ENCODE results near the gene B4GAT1. TPM values are rescaled to one million over a fixed set of nuclear protein-coding genes. Genes with fewer than 3 reads are reported as not detected.

Gene B4GAT1
- total RNA-seq, 1 experiment from 2014 or later, result 22.8 TPM

DNA sequence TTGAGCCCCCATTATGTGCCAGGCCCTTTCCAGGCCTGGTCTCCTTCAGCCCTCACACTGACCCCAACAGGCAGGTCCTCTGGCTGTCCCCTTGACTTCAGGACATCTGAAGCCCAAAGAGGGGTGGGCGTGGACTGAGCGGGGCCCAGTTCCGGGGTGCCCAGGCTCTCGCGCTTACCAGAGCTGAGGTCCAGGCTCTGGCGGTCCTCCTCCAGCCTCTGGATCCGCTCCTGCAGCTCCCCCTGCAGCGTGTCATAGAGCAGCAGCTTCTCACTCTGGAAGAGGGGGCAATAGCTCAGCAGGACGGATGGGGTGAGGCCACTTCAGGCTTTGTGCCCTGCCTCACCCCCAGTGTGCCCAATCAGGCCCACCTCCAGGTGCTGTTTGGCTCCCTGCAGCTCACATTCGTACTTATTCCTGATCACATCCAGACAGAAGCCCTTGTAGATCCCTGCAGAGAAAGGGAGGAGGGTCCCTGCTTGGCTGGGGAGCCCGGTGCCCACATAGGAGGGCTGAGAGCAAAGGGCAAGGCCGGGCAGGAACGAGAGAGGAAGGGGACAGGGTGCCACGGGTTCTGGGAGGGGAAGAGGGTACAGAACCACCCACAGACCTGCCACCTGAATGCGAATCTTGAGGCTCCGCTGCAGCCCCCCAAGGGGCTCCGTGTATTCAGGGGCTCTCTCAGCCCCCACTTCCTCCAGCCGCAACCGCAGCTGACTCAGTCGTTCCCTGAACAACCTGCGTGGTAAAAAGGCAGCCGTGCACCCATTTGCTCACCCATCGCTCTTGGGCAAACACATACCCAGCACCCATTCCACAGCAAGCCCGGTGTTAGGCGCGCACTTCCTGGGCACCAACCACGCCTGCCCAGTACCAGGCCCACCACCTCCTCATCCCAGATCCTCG lies 6.6 kb downstream of the B4GAT1 start:
- intact Hi-C loops (cut with micrococcal nuclease; ENCODE audit: unreplicated experiment), result no loop called here
- peaks cover 18% of the 10 kb centered on the region for H4K20me1 ChIP-seq (ENCODE audit: insufficient read depth)
- H3F3A ChIP-seq (ENCODE audit: insufficient read depth, low read depth), result peaks cover 32% of the 10 kb centered on the region
- H3K9me2 ChIP-seq (ENCODE audit: insufficient read depth), result no peaks in the 10 kb centered on the region
- BruUV-seq (replicated peaks), result no TSS peak
- peaks cover 25% of the 10 kb centered on the region for H3K4me1 ChIP-seq (replicated peaks; ENCODE audit: insufficient read depth)
- no peaks in the 10 kb centered on the region for H3K27me3 ChIP-seq (ENCODE audit: insufficient read depth, low read depth)
- TF ChIP-seq, protein P1, sequence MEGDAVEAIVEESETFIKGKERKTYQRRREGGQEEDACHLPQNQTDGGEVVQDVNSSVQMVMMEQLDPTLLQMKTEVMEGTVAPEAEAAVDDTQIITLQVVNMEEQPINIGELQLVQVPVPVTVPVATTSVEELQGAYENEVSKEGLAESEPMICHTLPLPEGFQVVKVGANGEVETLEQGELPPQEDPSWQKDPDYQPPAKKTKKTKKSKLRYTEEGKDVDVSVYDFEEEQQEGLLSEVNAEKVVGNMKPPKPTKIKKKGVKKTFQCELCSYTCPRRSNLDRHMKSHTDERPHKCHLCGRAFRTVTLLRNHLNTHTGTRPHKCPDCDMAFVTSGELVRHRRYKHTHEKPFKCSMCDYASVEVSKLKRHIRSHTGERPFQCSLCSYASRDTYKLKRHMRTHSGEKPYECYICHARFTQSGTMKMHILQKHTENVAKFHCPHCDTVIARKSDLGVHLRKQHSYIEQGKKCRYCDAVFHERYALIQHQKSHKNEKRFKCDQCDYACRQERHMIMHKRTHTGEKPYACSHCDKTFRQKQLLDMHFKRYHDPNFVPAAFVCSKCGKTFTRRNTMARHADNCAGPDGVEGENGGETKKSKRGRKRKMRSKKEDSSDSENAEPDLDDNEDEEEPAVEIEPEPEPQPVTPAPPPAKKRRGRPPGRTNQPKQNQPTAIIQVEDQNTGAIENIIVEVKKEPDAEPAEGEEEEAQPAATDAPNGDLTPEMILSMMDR (conservative IDR thresholded peaks at IDR 0.05), result no peak
- TF ChIP-seq EZH2 (IDR thresholded peaks at IDR 0.05; ENCODE audit: low read depth), result no peak
- POLR2A ChIA-PET (ENCODE audit: unreplicated experiment), result no interaction called here
- H3K36me3 ChIP-seq (ENCODE audit: low read depth), result no peaks in the 10 kb centered on the region
- peaks cover 31% of the 10 kb centered on the region for H3K79me2 ChIP-seq (ENCODE audit: low read depth)
- no peak overlapping the region for H3K4me2 ChIP-seq
- no peak overlapping the region for H3K27ac ChIP-seq
- H3K9me3 ChIP-seq (ENCODE audit: insufficient read depth, low read depth), result no peaks in the 10 kb centered on the region
- no peak overlapping the region for H3K4me3 ChIP-seq
- DNase-seq, result no peak
- no peak overlapping the region for H2AFZ ChIP-seq
- CTCF ChIA-PET, result no interaction called here

DNA sequence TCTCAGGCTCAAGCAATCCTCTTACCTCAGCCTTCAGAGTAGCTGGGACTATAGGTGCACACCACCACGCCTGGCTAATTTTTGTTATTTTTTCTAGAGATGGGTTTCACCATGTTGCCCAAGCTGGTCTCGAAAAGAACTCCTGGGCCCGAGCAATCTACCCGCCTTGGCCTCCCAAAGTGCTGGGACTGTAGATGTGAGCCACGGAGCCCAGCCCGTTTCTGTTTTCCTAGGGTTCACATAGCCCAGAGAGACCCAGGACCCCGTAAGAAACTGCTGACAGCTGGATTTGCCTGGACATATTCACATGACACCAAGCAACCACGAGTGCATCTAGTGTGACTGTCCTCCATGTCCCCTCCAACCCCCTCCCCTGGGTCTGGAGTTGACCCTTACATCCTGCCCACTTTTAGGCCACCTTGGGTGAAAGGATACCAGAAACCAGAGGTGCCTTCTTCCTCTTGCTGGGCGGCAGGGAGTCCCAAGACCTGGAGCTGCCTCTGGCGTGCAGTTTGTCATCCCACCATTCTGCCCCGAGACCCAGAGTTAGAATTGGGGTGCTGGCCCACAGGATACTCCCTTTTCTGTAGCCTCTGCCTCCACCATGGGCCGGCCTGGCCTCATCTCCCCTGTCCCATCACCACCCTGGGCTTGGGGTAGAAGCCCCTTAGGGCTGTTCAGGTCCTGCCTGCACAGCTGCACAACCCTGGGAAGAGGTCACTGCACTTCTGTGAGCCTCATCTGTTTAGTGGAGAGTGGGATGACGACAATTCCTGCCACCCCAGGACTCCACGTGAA lies 7.5 kb downstream of the B4GAT1 start:
- Histone ChIP-seq H3K4me1 (replicated peaks; ENCODE audit: insufficient read depth) (peaks cover 25% of the 10 kb centered on the region), H3K9me3 (ENCODE audit: insufficient read depth, low read depth) (no peaks in the 10 kb centered on the region), H3K79me2 (ENCODE audit: low read depth) (peaks cover 29% of the 10 kb centered on the region), H3K27me3 (ENCODE audit: insufficient read depth, low read depth) (no peaks in the 10 kb centered on the region), H3K27ac (no peak overlapping the region), H3K9me2 (ENCODE audit: insufficient read depth) (no peaks in the 10 kb centered on the region), H3K36me3 (ENCODE audit: low read depth) (no peaks in the 10 kb centered on the region), H2AFZ (no peak overlapping the region), H3F3A (ENCODE audit: insufficient read depth, low read depth) (peaks cover 24% of the 10 kb centered on the region; the same call in 1 of the 2 replicates), H3K4me3 (no peak overlapping the region), H4K20me1 (ENCODE audit: insufficient read depth) (peaks cover 18% of the 10 kb centered on the region), H3K4me2 (no peak overlapping the region)
- intact Hi-C loops (cut with micrococcal nuclease; ENCODE audit: unreplicated experiment), result no loop called here
- no TSS peak for BruUV-seq (replicated peaks)
- DNase-seq, result no peak
- ChIA-PET CTCF (interaction anchor here (0.5 kb wide), 1 partner anchor 14 kb away, joined by 3 read pairs; no protein-coding TSS in a partner anchor), POLR2A (ENCODE audit: unreplicated experiment) (interaction anchor here (0.5 kb wide), 1 partner anchor 544 kb away, joined by 6 read pairs; no protein-coding TSS in a partner anchor)
- TF ChIP-seq, protein P1 (conservative IDR thresholded peaks at IDR 0.05), result no peak
- no peak for TF ChIP-seq EZH2 (IDR thresholded peaks at IDR 0.05; ENCODE audit: low read depth)

DNA sequence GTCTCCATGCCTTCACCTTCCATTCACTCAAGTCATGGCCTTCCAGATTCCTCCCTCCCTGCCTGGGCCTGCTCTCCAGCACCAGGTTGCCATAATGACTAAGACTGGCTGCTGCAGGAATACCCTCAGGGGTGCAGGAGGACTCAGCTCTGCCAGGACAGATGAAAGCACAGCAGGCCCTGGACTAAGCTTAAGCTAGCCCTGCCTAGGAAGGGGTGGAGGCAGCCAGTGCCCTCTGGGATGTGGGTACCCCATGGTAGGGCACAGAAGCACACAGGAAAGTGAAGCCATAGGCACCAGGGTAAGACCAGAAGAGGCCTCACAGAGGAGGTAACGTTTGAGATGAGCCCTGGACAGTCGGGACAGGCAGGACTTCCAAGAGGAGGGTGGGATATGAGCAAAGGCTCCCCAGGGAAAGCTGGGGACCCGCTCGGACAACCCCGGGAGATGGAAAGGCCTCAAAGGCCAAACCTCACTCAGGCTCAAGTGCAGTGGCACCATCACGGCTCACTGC lies 8.2 kb downstream of the B4GAT1 start:
- H3K9me3 ChIP-seq (ENCODE audit: insufficient read depth, low read depth), result no peaks in the 10 kb centered on the region
- peaks cover 24% of the 10 kb centered on the region; the same call in 1 of the 2 replicates for H3F3A ChIP-seq (ENCODE audit: insufficient read depth, low read depth)
- no peak for TF ChIP-seq EZH2 (IDR thresholded peaks at IDR 0.05; ENCODE audit: low read depth)
- TF ChIP-seq, protein P1 (conservative IDR thresholded peaks at IDR 0.05), result no peak
- no peak overlapping the region for H3K4me3 ChIP-seq
- ChIA-PET POLR2A (ENCODE audit: unreplicated experiment) (interaction anchor here (0.5 kb wide), 1 partner anchor 545 kb away, joined by 6 read pairs; no protein-coding TSS in a partner anchor), CTCF (interaction anchor here (0.5 kb wide), 2 partner anchors 14 to 29 kb away, joined by 3 read pairs; no protein-coding TSS in a partner anchor)
- BruUV-seq (replicated peaks), result no TSS peak
- peaks cover 26% of the 10 kb centered on the region for H3K4me1 ChIP-seq (replicated peaks; ENCODE audit: insufficient read depth)
- H3K4me2 ChIP-seq, result no peak overlapping the region
- no peak overlapping the region for H2AFZ ChIP-seq
- H3K9me2 ChIP-seq (ENCODE audit: insufficient read depth), result no peaks in the 10 kb centered on the region
- no peak for DNase-seq
- intact Hi-C loops (cut with micrococcal nuclease; ENCODE audit: unreplicated experiment), result no loop called here
- H3K36me3 ChIP-seq (ENCODE audit: low read depth), result no peaks in the 10 kb centered on the region
- no peaks in the 10 kb centered on the region for H3K27me3 ChIP-seq (ENCODE audit: insufficient read depth, low read depth)
- H4K20me1 ChIP-seq (ENCODE audit: insufficient read depth), result peaks cover 18% of the 10 kb centered on the region
- H3K79me2 ChIP-seq (ENCODE audit: low read depth), result peaks cover 25% of the 10 kb centered on the region
- no peak overlapping the region for H3K27ac ChIP-seq
